HG02678 (cell line): ENCODE data around the gene TM4SF1.
A peak's percentile ranks its signal among the peaks of the same experiment; 100 is the strongest.

Experiments used
- ATAC-seq: cut with Tn5 transposase; IDR thresholded peaks from one replicate; pipeline ENCODE4 v1.9.1; 2021; ENCODE audit warnings: mild to moderate bottlenecking, moderate library complexity; ENCODE audit not compliant: unreplicated experiment

TM4SF1 gene, protein sequence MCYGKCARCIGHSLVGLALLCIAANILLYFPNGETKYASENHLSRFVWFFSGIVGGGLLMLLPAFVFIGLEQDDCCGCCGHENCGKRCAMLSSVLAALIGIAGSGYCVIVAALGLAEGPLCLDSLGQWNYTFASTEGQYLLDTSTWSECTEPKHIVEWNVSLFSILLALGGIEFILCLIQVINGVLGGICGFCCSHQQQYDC

DNA sequence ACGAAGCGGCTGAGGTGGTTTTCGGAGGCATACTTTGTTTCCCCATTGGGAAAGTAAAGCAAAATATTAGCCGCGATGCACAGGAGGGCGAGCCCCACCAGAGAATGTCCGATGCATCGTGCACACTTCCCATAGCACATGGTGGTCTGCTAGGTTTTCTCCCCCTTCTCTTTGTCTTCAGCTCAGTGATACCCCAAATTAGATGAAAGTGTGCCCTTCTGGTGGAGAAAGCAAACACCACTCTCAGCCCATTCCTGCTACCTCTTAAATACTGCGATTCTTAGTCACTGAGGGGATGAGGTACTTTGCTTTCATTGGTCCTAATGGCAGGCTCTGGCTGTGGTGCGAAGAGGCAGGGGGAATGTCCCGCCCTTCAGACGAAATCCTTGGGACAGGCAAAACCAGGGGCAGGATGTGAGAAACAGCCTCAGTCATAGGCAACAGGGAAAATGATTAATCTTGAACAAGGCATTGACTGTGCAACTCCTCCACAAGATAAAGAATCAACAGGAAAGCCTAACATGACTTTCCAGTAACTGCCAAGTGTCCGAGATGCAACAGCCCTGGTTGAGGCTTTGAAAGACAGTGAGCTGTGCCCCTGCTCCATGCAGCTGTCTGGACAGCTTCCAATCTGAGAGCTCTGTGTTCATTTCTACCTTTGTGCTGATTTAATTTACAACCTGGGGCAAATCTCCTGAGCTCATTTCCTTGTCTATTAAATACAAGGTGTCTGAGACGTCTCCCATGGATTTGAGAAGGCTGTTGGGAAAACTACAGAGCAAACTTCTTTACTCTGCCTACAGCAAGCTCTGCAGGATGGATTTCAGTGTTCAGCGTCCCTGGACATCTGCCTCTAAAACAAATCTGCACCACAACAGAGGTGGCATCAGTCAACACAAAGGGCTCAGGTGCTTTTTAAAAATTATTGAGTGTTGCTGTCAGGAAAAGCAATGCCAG is at the start of gene TM4SF1:
Gene TM4SF1, minus strand, starts transcription at position 242 of the 957 bp plus-strand sequence. Its CDS starts 102 bp downstream, at position 140.
- no peak for ATAC-seq

DNA sequence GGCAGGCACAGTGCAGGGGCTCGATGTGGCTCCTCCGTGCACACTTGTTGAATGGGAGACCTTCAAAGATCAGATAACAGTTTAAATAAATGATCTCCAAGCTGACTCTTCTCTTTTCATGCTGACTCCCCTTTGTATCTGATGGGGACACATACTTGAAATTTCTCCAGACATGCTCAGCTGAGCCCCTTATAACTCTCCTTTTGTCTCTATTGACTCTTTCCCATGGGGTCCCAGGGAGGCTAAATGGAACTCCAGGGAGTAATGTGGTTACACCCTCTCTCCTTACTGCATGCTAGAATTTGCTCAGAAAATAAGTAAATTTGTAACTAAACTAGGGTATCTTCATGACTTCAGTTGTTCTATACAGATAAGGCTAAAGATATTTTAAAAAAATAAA is 48.9 kb upstream of the TM4SF1 start:
- no peak for ATAC-seq

DNA sequence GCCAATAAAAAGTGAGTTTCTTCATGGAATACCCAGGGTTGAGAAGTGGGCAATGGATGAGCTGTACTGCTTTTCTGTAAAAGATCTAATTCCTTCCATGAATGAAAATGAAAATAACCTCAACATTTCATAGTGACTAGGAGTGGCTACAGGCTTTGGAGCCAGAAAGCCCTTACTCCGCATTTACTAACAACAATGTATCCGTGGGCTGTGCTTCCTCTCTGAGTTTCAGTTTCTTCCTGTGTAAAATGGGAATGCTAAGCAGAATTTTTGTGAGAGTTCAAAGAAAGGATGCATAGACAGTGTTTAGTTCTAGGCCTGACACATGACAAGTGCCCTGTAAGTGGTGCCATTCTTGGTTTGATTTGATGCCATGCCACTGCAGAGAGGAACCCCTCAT is 47.5 kb upstream of the TM4SF1 start:
- no peak for ATAC-seq

DNA sequence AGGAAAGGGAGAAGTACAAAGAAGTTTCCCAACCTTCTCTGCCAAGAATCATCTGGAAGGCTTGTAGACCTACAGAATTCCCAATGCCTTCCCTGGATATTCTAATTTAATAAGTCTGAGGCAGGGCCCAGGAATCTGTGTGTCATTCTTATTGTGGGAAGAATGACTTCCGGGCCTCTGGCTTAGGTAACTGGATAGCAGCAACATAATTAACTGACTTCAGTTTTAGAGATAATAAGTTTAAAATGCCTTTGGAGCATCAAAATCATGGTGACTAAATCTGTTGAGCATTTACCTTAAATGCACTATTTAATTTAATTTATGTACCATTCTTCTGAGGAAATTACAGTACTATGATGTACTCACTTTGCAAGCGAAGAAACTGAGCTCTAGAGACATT is 44.3 kb upstream of the TM4SF1 start:
- no peak for ATAC-seq

DNA sequence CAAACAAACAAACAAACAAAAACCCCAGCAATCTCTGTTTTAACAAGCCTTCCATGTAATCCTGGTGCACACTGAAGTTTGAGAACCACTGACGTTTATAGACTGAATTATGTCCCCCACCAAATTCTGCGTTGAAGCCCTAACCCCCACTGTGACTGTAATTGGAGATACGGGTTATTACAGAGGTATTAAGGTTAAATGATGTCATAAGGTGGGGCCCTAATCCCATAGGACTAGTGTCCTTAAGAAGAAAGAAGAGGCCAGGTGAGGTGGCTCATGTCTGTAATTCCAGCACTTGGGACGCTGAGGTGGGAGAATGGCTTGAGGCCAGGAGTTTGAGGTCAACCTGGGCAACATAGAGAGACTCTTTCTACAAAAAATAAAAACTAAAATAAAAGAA is 42.4 kb upstream of the TM4SF1 start:
- ATAC-seq, result no peak

DNA sequence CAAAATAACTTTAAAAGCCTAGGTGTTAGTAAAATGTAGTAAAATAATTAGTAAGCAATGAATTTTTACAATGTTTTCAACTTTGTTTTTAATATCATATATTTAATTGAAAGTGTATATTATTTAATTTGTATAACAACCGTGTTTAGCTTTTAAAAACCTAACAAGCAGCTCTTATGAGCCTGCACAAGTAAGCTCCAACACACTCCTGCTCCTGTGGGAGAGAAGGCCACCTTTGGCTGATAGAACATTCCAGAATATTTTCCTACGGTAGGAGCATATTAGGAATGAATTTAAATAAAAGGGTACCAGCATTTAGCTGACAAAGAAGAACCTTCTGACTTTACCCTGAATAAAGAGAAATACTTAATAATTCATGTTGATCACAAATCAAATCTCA is 40.3 kb upstream of the TM4SF1 start:
- ATAC-seq, result no peak

DNA sequence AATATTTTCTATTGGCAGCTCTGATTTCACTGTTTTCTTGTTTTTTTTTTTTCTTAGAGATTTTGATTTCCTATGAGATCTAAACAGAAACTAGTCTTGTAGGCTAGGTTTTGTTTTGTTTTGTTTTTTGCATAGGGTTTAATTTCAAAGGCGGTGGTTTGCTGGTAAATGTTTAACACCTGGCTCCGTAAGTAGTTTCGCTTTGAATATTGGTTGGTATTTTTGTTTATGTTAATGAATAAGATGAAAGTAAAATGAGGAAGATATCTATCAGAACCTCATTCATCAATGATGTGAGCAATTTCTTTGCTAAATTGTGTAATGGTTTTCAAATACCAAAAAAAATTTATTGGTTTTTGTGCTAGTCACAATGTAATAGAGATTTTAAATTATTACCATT is 39.7 kb upstream of the TM4SF1 start:
- ATAC-seq, result peak; percentile 83

DNA sequence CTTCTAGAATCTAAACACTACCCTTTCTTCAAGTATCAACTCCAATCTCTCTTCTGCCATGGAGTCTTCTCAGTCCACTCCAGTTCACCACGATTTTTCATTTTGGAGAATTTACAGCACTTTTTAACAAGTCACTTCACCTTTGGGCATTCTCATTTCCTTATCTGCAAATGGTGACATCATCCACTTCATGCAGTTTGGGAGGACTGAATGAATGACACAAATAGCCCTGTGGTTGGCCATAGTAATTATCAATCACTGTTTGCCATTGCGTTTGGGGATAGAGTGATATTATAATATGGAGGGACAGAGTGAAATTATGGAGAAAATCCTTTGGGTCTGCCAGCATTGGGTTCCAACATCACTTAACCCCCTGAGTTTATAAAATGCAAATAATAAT is 38.0 kb upstream of the TM4SF1 start:
- ATAC-seq, result no peak

DNA sequence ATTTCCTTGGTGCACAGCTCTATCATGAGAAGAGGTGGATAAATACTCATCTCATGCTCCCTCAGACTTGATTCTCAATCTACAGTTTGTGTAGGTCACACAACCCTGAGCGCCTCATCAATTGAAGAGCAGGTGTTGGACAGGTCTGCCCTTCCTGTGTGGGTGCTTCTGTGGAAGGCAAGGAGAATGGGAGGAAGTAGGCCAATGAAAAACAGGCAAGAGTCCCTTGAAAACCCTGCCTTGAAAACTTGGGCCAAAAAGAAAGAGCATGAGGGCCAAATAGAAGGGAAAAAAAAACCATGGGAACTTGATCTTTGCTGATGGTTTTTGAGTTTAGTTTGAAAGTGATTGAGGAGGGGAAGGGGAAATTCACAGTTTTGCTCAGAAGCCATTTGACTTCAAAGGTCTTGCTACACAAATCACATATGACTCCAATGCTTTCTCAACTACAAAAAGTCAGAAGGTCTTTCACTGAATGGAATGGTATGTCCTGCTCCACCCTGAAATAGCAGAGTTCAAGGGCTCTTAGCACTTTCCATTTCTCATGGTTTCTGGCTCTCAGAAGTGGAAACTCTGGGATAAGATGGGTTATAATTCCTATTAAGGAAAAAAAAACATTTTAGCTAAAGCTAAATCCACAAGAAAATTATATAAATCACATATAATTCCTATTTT is 37.2 kb upstream of the TM4SF1 start:
- ATAC-seq, result no peak

DNA sequence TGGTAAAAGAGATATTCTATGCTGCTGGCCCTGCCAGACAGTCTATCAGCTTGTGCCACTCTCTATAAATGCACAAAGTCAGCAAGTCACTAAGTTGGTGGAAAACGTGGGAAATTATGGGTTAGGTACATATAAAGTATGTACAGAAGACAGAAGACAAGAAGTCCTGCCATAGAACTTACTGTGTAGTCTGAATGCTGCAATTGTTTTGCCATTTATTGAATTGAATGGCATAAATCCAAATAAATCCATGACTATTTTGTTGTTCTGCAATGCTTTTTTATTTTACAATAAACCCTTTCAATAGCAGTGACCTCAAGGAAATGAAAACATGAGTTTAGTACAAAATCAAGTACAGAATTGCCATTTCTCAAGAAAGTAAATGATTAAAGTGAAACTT is 34.1 kb upstream of the TM4SF1 start:
- ATAC-seq, result no peak

DNA sequence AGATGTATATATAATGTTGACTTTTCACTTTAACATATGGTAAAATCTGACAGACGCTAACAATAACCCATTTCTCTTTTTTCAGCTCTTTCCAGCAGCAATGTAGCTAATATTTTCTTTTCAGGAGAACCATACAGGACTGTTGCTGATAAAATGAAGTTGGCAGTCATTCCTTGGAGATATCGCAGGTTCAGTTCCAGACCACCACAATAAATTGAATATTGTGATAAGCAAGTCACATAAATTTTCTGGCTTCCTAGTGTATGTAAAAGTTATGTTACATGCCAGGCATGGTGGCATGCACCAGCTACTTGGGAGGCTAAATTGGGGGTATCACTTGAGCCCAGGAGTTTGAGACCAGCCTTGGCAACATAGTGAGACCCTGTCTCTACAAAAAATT is 31.9 kb upstream of the TM4SF1 start:
- no peak for ATAC-seq

DNA sequence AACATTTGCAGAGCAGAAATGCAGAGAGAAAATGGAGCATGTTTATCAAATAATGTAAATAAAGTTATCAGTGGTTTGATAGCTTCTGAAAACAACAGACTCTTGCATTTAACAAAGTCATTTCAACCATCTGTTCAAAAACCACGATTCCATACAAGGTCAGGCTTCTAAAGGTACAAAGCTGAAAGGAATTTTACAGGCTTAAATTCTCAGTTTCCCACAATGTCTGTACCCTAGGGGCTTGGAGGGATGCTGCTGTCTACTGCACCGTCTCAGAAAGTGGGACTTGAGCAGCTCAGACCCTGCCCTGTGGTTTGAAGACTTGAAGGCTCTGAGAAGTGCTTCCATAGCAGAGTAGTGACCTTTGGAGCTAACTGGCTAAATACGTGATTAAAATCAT is 30.4 kb upstream of the TM4SF1 start:
- ATAC-seq, result no peak

DNA sequence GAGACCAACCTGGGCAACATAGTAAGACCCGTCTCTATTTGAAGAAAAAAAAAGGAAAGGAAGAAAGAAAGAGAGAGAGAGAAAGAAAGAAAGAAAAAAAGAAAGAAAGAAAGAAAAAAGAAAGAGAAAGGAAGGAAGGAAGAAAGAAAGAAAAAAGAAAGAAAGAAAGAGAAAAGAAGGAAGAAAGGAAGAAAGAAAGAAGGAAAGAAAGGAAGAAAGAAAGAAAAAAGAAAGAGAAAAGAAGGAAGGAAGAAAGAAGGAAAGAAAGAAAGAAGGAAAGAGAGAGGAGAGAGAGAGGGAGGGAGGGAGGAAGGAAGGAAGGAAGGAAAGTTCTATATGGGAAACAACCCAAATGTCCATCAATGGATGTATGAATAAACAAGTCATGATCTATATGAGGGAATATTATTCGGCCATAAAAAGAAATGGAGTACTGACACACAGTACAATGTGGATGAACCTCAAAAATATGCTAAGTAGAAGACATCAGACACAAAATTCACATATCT is 28.8 kb upstream of the TM4SF1 start:
- no peak for ATAC-seq

DNA sequence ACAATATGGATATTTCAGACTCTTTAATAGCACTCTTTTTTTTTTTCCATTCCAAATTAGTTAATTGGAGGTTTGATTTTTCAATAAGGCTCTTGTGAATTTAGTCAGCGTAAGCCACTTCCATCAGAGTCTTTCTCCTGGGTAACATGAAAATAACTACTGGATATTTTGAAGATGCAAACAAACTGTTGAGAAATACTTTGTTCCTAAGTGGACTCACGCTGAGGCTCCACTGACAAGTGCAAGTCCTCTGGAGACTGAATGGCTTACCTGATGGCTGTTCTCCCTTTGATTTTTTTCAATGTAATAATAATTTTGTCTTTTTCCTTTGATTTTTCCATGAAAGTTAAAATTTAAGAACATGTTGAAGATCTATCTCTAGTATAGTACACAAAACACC is 26.0 kb upstream of the TM4SF1 start:
- no peak for ATAC-seq

DNA sequence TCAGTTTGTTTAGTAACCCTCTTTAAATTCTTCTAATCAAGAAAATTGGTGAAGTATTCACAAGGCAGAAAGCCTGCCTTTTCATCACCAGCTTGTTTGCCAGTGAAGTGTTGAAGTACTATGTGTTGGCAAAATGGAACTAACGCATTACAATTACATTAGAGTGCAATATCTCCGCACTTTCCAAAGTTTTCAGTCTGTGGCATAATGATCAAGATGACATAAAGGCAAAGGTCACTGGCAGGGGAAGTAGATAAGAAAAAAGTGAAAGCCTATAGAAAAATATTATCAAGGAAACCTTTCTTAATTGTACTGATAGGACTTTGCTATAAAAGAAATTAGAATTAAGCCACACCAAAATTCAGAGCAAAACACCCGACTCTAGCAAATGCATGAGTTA is 25.0 kb upstream of the TM4SF1 start:
- no peak for ATAC-seq

DNA sequence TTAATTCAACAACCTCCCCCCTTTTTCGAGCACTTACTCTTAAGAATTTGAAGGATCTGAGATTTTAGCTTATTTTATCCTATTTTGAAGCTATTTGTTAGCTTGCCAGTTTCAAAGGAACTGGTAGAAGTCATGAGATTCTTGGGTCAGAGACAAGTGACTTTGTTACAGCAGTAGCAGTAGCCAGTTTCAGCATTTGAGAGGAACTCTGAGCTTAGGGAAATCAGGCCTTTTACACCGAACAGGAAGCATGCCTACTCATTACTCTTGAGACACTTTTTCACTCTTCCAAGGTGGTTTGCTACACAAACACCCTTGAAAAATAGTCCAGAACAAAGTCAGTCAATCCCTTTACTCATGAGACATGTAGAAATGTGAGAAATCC is 24.5 kb upstream of the TM4SF1 start:
- ATAC-seq, result no peak

DNA sequence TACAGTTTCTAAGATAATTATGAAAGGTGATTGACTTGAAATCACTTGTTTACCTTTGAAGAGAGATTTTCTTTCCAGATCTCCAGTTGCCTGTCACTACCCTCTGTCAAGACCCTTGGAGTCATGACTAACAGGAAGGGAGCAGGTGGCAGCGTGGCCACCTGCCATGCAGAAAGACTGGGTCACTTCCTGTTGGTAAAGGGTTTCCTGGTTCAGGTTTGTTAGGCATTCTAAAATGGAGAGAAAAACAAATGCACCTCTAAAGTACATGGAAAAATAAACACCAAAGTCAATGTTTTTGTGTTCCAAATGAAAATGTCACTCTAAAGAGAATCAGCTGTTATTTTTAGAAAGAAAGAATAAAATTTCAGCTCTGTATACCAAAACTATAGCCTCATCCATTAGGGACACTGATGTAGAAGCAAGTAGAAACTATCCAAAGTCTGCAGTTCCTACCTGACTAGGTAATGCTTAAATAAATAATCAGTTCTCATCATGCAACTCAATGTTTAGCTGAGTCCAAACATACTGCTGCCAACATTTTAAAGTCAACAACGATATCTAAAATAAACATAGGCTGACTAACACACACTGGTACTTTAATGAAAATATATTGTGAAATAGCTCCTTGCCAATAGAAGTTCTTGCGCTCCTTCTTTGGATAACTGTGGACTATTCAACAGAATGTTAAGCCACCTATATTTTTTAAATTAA is 23.9 kb upstream of the TM4SF1 start:
- no peak for ATAC-seq

DNA sequence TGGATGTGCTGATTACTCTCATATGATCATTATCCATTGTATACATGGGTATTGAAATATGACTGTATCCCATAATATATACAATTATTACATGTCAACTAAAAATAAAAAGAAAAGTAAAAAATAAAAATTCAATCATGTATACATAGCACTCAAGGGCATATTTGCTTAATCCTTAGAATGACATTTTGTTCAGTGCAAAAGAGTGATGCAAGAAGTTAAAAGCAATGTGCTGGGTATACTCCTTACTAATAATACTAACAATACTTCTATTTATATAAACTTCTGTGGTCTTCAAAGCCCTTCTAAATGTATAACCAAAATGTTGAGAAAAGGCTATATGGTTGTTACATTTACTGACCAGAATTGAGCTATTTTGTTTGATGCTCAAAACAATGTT is 23.2 kb upstream of the TM4SF1 start:
- no peak for ATAC-seq

DNA sequence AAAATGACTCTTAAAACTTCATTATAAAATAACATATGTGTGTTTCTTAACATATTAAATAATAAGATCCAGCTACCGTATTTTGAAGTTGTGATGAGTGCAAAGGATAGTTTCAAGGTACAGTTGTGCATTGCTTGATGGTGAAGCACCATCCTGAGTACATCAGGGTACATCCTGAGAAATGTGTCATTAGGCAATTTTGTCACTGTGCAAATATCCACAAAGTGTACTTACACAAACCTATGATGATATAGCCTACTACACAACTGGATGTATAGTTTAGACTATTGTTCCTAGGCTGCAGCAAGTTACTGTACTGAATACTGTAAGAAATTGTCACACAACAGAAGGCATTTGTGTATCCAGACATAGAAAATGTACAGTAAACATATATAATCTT is 20.8 kb upstream of the TM4SF1 start:
- ATAC-seq, result no peak

DNA sequence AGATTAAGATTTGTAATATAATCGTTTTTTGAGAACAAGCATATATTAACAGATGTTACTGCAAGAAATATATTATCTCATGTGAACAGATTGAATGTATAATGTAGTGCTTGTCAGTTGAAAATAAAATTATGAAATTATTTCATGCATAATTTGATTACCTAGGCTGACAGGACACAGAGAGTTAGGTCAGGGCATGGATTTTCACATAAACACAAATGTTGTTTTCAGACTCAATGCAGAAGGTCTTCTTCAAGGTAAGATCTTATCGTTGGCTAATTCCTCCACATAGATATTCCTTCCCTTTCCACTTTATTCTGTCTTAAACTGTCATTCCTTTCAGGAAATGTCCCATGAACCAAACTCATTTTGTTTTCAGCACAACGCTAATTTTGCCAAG is 20.1 kb upstream of the TM4SF1 start:
- ATAC-seq, result no peak

DNA sequence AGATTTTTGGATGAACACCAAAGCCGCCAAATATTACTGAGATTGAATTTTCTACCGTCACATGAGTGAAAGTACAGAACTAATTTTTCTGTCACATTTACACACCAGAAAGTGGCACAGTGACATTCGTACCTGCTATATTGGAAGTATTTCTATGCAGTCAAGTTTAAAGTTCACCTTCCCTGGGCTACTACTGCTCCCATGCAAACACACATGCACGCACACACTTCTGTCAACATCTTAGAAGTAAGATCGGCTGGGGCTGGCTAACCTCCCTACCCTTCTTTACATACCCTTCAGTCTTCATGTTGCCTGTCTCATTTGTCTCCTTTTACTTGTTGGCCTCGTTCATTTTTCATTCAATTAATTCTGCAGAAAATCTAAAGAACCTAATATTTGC is 19.0 kb upstream of the TM4SF1 start:
- no peak for ATAC-seq
